ENCODE results near the gene FAM20C.

Gene FAM20C

GRCh38 chr7:191981-192649 is at the start of gene FAM20C:
TSS of gene FAM20C (plus strand) at chr7:192571. CDS start at chr7:193200, 629 bp downstream.
- peak; percentile 36 for DNase-seq

DNA sequence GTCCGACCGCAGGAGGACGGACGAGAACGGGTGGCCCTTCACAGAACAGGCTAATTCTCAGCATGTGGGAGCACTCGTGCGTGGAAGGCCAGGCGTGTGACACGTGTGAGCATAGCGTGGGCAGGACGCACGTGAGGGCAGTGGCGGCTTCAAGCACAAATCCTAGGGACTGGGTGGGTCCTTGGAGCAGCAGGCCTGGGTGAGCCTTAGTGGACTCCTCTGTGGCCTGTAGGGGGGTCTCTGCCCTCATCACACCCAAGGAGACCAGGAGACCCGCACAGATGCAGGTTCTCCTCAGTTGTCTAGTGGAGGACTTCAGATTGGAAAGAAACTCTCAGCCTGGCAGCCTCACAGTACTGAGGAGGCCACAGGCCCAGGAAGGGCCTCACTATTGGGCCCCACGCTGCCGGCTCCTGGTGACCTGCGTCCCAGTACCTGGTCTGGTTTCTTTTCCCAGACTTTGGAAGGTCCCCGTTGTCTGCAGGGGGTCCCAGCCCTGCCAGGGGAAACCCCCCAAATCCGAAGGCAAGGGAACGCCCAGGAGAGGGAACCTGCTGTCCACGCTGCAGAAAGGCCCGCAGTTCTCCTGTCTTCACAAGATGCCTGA is 49.1 kb upstream of the FAM20C start:
- no peak for DNase-seq

DNA sequence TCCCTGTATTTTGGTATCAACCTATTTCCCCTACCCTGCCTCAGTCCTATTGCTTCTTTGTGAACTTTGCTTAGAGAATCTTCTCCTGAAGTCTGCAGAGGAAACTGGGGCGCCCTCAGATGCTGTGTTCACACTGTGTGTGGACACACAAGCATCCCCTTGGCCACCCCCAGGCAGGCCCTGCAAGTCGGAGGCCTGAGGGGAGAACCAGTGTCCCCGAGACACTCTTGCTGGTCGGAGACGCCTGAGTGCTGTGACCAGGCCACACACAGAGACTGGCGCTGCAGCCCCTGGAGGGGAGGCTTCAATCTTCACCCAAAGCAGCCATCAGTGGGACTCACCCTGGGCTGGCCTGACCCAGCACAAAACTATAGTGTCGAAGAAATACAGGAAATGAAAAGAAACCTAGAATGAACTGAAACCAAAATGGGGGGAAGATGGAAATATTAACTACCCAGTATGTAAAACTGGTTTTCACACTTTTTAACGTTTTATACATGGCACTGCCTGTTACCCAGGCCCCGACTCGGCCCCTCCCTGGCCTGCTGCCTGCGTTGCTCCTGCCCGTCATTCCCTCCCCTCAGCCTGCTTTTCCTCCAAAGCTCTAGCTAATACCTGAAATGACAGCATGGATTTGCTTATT is 48.4 kb upstream of the FAM20C start:
- no peak for DNase-seq

DNA sequence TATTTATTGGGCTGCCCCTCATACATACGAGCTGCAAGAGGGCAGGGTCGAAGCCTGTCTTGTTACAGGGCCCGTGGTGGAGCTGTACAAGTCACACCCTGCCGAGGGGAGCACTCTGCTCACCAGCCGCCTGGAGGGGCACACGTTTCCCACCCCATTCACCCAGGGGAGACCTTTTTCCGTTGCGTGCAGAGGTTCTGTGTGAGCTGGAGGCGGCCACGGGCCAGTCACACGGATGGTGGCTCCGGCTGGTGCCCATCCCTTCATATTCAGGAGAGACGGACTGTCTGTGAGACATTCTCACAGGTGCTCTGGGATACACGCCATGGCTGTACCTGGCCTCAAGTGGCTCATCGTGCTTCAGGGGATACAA is 47.9 kb upstream of the FAM20C start:
- DNase-seq = no peak

DNA sequence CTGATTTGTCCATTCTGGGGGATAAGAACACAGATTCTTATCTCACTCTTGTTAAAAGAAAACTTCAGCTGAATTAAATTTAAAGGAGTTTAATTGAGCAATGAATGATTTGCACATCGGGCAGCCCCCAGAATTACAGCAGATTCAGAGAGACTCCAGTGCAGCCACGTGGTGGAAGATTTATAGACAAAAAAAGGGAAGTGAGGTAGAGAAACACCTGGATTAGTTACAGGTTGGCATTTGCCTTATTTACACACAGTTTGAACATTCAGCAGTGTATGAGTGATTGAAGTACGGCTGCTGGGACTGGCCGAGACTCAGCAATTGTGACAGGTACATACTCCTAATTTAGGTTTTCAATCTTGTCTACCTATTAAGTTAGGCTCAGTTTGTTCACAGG is 46.5 kb upstream of the FAM20C start:
- DNase-seq = no peak

- no peak for DNase-seq
Measured at GRCh38 chr7:148543-148931, 43.8 kb upstream of the FAM20C start.

GRCh38 chr7:148932-149790 is 43.2 kb upstream of the FAM20C start:
- peak; percentile 98 for DNase-seq

DNA sequence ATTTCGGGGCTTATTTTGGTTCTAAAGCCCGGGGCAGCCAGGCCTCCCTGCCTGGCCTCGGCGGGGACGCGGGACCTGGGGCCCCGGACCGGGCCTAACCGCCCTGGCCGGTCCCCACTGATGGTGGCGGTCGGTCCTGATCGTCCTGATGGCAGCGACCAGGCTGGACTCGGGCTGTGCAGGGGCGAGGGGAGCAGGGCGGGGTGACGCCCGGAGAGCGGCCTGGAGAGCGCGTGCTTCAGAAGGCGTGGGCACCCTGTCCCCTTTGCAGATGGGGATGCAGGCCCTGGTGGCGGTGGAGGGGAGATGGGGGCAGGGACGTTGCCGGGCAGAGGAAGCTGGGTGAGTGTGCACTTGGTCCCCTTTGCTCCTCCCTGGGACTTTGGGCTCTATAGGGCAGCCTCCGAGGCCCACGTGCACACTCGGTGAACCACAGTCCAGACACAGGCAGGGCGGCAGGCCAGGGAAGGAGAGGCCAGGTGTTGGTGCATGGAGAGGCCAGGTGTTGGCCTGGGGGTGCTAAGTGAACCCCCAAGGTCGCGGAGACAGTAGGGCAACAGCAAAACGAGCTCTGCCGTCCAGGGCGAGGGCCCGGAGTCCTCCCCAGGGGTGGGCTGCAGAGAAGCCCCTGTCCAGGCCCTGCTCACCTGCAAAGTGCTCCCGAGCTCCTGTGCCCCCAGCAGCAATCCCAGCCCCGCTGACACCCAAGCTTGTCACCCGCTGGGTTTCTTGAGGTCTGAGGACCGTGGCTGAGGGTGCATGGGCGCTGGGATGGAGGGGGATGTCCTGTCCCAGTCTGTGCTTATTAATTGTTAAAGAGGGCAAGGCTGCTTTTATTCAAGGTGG is 42.4 kb upstream of the FAM20C start:
- DNase-seq = no peak

DNA sequence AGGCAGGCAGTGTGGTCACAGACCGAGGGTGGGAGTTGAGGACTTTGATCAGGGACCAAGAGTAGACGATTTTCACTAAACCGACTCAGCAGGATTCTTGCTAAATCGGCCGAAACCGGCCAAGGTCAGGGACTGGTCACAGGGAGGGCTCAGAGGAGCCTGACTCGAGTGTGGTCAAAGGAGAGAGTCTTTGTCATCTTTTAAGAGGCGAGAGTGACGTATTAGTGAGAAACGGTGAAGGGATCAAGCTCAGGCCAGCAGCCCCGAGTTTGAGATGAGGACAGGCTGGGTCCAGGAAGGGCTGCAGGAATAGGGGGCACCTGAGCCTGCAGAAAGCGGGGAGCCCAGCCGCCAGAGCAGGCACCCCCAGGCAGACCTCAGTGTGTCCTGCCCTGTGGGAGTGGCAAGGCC is 41.6 kb upstream of the FAM20C start:
- DNase-seq = no peak

DNA sequence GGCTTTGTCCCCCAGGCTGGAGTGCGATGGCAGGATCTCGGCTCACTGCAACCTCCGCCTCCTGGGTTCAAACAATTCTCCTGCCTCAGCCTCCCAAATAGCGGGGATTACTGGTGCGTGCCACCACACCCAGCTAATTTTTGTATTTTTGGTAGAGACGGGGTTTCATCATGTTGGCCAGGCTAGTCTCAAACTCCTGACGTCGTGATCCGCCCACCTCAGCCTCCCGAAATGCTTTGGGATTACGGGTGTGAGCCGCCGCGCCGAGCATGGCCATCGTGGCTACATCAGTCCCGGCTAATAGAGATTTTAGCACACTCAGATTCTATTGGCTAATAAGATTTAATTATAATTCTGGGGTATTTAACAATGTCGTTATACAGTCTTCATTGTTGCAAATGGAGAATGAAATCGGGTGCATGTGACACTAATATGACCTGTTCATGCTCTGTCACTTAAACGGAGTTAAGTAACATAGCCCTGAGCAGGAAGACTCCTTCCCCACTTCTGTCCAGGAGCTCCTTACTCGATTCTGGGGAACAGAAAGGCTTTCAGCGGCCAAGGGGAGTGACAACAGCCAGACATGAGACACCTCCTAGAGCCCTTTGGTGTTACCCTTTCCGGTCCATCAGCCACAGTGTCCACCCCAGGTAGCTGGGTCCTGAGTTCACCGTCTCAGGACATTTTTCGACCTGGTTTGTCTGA is 40.9 kb upstream of the FAM20C start:
- DNase-seq = no peak

- DNase-seq = no peak
Measured at GRCh38 chr7:152702-153391, 39.5 kb upstream of the FAM20C start.

GRCh38 chr7:153604-154003 is 38.8 kb upstream of the FAM20C start:
- DNase-seq = no peak

DNA sequence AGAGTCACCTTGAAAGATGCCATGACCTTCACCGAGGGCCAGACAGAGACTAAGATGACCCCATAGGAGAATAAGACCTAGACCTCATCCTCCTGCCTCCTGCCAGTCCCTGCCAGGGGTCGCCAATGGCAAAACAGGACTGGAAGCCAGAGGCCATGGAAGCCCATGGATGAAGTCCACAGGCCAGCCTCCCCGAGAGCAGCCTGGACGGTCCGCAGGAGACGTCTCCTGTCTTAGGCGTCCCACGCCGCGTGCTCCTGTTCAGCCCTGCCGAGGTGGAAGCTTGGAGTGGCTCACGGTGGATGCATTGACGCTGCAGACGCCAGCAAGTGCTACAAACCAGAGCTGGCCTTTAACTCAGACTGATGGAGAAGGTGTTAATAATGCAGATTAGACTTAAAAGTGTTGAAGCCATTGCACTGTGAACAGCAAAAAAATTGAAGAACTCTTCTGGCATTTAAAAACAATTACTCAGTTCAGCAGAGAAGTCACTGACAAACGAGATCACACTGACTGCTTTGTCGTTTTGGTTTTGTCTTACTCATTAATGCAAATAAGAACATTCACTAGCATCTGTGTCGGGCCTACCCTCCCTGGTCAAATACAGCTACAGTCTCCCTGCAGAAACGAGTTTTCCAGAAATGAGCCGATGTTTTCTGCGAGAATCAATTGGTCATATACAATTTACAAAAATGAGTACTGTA is 38.1 kb upstream of the FAM20C start:
- no peak for DNase-seq

DNA sequence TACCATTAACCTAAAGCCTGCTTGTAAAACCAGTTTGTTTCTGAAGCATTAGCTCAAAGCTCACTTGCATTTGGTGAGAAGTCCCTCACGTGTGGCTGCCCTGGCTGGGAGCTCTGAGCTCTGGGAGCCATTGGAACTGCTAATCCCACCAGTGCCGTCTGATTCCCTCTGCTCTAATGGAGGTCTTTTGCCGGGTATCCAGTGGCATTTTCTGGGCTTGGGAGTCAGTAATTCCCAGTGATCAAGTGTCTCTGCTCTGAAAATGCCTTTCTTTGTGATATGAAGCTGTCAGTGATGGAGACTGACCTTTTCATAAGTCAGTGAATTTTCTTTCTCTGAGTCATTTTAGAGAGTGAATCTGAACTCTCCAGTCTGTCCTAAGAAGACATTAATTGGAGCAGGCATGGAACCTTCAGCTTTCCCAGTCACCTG is 36.9 kb upstream of the FAM20C start:
- no peak for DNase-seq

DNA sequence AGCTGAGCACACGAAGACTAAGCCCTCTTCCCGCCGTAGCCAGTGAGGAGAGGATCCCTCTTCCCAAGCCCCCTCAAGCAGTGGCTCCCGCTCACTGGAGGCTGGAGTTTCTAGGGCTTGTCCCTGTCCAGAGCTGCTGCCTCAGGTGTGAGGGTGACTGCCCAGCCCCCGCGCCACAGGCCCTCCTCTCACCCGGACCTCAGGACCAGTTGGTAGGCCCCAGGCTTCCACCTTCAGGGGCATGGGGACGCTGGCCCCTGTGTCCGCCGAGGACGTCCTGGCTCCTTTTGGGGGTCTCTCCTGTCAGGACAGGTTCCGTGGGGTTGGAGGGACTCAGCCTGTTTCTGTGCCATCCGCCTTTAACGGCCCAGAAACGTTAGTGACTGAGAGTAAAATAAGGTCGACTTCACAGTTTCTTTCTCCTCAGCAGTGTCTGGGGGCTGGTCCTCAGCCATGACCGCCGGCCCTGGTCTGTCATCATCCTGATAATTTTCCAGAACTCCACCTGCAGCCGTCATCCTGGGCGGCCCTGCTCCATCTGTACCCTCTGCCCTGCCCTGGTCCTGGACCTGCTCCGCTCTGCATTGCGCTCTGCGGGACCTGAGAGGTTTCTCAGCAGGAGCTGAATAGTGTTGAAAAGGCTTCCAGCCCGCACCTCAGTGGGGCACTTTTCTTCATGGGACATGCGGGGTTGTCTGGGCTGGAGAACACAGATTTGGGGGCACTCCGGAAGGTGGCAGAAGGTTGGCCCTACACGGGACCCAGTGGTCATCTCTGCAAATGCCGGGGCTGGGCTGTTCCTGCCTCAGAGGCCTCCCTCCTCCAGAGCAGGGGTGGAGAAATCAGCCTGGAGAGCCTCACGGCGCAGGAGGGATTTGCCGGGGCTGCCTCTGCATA is 36.0 kb upstream of the FAM20C start:
- DNase-seq = no peak

DNA sequence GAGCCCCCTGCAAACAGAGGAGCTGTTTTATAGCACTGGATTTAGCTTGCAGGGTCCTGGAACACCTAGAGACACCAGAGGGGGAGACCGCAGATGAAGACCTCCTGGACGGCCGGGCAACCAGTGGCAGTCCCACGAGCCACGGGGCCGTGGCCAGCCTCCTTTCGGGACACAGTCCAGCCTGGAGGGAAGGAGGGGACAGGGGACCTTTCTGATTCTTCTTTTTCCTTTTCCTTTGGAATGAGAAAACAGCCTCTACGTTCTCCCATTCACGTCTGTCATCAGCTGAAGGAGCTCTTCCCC is 35.4 kb upstream of the FAM20C start:
- DNase-seq = no peak

DNA sequence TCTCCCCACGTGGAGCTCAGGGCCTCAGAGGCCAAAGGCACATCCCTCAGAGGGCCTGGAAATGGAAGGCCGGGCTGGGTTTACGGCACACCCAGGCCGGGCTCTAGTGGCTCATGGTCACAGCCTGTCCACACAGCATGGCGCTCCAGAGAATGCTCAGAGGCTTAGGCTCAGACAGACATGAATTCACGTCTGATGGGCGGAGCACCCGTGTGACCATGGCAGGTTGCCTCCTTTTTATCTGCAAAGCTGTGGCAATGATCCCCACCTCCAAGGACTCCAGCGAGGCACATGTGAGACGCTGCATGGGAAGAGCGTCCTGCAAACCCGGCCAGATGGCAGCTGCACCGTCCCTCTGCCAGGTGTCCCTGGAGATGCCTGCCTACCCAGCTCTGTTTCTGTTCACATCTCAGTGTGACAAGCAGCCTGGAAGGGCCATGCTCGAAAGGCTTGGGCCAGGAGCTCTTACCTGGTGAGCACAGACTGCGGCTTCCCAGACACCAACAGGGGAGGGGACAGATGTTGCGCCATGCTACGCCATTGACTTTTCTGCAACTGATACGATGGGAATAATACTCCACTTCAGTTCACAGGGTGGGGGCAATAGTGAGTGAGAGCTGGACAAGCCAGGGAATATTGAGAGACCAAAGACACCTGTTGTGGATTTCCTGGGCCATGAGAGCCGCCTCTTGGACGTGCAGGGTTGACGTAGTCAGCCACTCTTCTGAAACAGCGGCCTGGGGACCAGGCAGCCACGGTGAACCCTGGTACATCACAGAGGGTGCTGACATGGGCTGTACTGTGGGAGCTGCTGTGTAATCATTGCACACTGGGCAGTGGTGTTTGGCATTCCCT is 34.4 kb upstream of the FAM20C start:
- no peak for DNase-seq

GRCh38 chr7:158771-159170 is 33.6 kb upstream of the FAM20C start:
- DNase-seq = no peak
